H1 (cell line): ENCODE data around the gene SSTR3. TPM values are rescaled to one million over a fixed set of nuclear protein-coding genes. Genes with fewer than 3 reads are reported as not detected.

Source experiments
- CTCF ChIA-PET: fragments of 300-600 bp; sonication (Branson Sonifier 250); formaldehyde crosslinking; loops from one replicate; lab custom pipeline; 2021; ENCODE audit not compliant: partially characterized antibody; lab: Charles Lee
- POLR2A ChIA-PET: fragments of 300-600 bp; sonication (Branson Sonifier 250); formaldehyde crosslinking; loops from one replicate; lab custom pipeline; 2021; ENCODE audit warnings: inconsistent platforms; ENCODE audit not compliant: partially characterized antibody; lab: Charles Lee
- DNase-seq, 2 experiments: peaks; one replicate each; pipeline versions ENCODE4 v3.0.0 to v3.0.0-alpha.2; 2010 to 2022; ENCODE audit warnings: low spot score in 2 of 2, low read depth in 1 of 2, mixed read lengths in 1 of 2
- FAIRE-seq: peaks from 2 replicates; lab custom pipeline; 2011; peaks lifted over from hg19 to GRCh38; lab: Jason Lieb, UNC
- H2AFZ ChIP-seq: 2 replicates; pipeline ENCODE4 v1.8.1; 2012; ENCODE audit warnings: low read length, inconsistent platforms
- H2AK5ac ChIP-seq: 2 replicates; pipeline ENCODE4 v1.6.1; 2013; ENCODE audit warnings: low read depth, low read length
- H2BK120ac ChIP-seq: replicated peaks from 2 replicates; pipeline ENCODE3; 2013; ENCODE audit warnings: low read depth, low read length, inconsistent platforms
- H2BK12ac ChIP-seq: 2 replicates; pipeline ENCODE4 v1.6.1; 2013; ENCODE audit warnings: low read depth, low read length
- H2BK15ac ChIP-seq: 2 replicates; pipeline ENCODE4 v1.6.1; 2013; ENCODE audit warnings: low read length
- H2BK20ac ChIP-seq: 2 replicates; pipeline ENCODE4 v1.6.1; 2013; ENCODE audit warnings: low read length
- H2BK5ac ChIP-seq: 2 replicates; pipeline ENCODE4 v1.6.1; 2013; ENCODE audit warnings: low read depth, low read length
- H3K14ac ChIP-seq: 2 replicates; pipeline ENCODE4 v1.6.1; 2013; ENCODE audit warnings: inconsistent platforms; ENCODE audit not compliant: insufficient read length
- H3K18ac ChIP-seq: 2 replicates; pipeline ENCODE4 v1.6.1; 2013; ENCODE audit warnings: low read length; ENCODE audit errors: extremely low read depth
- H3K23ac ChIP-seq: 2 replicates; pipeline ENCODE4 v1.6.1; 2013; ENCODE audit warnings: inconsistent platforms; ENCODE audit not compliant: insufficient read length
- H3K23me2 ChIP-seq: 2 replicates; pipeline ENCODE4 v1.6.1; 2013; ENCODE audit warnings: low read depth, low read length
- H3K27ac ChIP-seq: 2 replicates; pipeline ENCODE4 v1.6.1; 2011; ENCODE audit warnings: low read depth, low read length, inconsistent platforms
- H3K27me3 ChIP-seq, 4 experiments: replicated peaks in 1 of 4; 1 replicate in 1 of 4; 2 replicates in 3 of 4; pipeline versions ENCODE4 v1.6.1 to v1.8.1; 2011 to 2013; ENCODE audit warnings: low read length in 3 of 4, mild to moderate bottlenecking in 3 of 4, inconsistent platforms in 2 of 4, mixed read lengths in 2 of 4, moderate library complexity in 1 of 4; ENCODE audit not compliant: control insufficient read depth in 3 of 4, insufficient read depth in 3 of 4; ENCODE audit errors: extremely low read depth in 1 of 4
- H3K36me3 ChIP-seq, 4 experiments: 2 replicates each; pipeline versions ENCODE4 v1.6.1 to v1.8.1; 2011 to 2013; ENCODE audit warnings: mild to moderate bottlenecking in 4 of 4, low read length in 3 of 4, moderate library complexity in 2 of 4, control low read depth in 1 of 4, inconsistent platforms in 1 of 4; ENCODE audit not compliant: insufficient read depth in 4 of 4, control insufficient read depth in 2 of 4
- H3K4ac ChIP-seq: replicated peaks from 2 replicates; pipeline ENCODE3; 2013; ENCODE audit warnings: low read length, low read depth, mixed read lengths, inconsistent platforms; ENCODE audit not compliant: insufficient read length
- H3K4me1 ChIP-seq, 4 experiments: replicated peaks in 1 of 4; 1 replicate in 1 of 4; 2 replicates in 3 of 4; pipeline versions ENCODE4 v1.6.1 to v1.8.1; 2011 to 2013; ENCODE audit warnings: low read length in 3 of 4, inconsistent platforms in 2 of 4, mixed read lengths in 1 of 4; ENCODE audit not compliant: insufficient read depth in 4 of 4, control insufficient read depth in 3 of 4
- H3K4me2 ChIP-seq, 2 experiments: 2 replicates each; pipeline versions ENCODE4 v1.6.1 to v1.8.1; 2011 to 2013; ENCODE audit warnings: low read depth in 2 of 2, low read length in 2 of 2, control low read depth in 1 of 2, inconsistent platforms in 1 of 2, mild to moderate bottlenecking in 1 of 2; ENCODE audit not compliant: insufficient read depth in 1 of 2
- H3K4me3 ChIP-seq, 4 experiments: fragments of 200-600, 300-600 bp in 1 of 4; sonication (generic), shearing (Covaris generic), sonication (Bioruptor Twin) in 1 of 4; 2 replicates each; pipeline versions ENCODE4 v1.5.1 to v1.8.1; 2011 to 2016; ENCODE audit warnings: low read length in 4 of 4, low read depth in 3 of 4, control low read depth in 2 of 4, inconsistent platforms in 2 of 4, mild to moderate bottlenecking in 2 of 4, mixed read lengths in 1 of 4, moderate library complexity in 1 of 4; ENCODE audit not compliant: insufficient read depth in 2 of 4; ENCODE audit errors: extremely low read depth in 1 of 4
- H3K56ac ChIP-seq: replicated peaks from 2 replicates; pipeline ENCODE3; 2013; ENCODE audit warnings: low read depth, mild to moderate bottlenecking, mixed read lengths, low read length, inconsistent platforms; ENCODE audit not compliant: insufficient read length
- H3K79me1 ChIP-seq: 2 replicates; pipeline ENCODE4 v1.6.1; 2013; ENCODE audit warnings: low read depth, low read length, control low read depth
- H3K79me2 ChIP-seq, 2 experiments: 2 replicates each; pipeline versions ENCODE4 v1.6.1 to v1.8.1; 2012 to 2013; ENCODE audit warnings: low read length in 2 of 2, mild to moderate bottlenecking in 2 of 2, inconsistent platforms in 1 of 2; ENCODE audit not compliant: insufficient read depth in 2 of 2, control insufficient read depth in 1 of 2
- H3K9ac ChIP-seq, 4 experiments: replicated peaks in 1 of 4; 1 replicate in 1 of 4; 2 replicates in 3 of 4; pipeline versions ENCODE4 v1.6.1 to v1.8.1; 2011 to 2013; ENCODE audit warnings: low read depth in 3 of 4, low read length in 3 of 4, control low read depth in 2 of 4, mild to moderate bottlenecking in 2 of 4, moderate library complexity in 2 of 4, inconsistent platforms in 1 of 4; ENCODE audit errors: extremely low read depth in 1 of 4
- H3K9me3 ChIP-seq, 2 experiments: 2 replicates each; pipeline versions ENCODE4 v1.6.1 to v1.8.1; 2012 to 2013; ENCODE audit warnings: mild to moderate bottlenecking in 2 of 2, moderate library complexity in 2 of 2, control low read depth in 1 of 2, inconsistent platforms in 1 of 2, low read depth in 1 of 2, low read length in 1 of 2, mixed read lengths in 1 of 2; ENCODE audit not compliant: insufficient read depth in 2 of 2
- H4K20me1 ChIP-seq, 2 experiments: replicated peaks in 1 of 2; 2 replicates each; pipeline versions ENCODE3 to v1.8.1; 2011 to 2013; ENCODE audit warnings: inconsistent platforms in 2 of 2, low read length in 2 of 2, mild to moderate bottlenecking in 1 of 2; ENCODE audit not compliant: insufficient read depth in 2 of 2, control insufficient read depth in 1 of 2
- H4K5ac ChIP-seq: 2 replicates; pipeline ENCODE4 v1.6.1; 2013; ENCODE audit warnings: low read length, low read depth, mixed read lengths, inconsistent platforms; ENCODE audit not compliant: insufficient read length
- H4K8ac ChIP-seq: 2 replicates; pipeline ENCODE4 v1.8.0; 2013; ENCODE audit warnings: mild to moderate bottlenecking, moderate library complexity, low read length, inconsistent platforms; ENCODE audit not compliant: insufficient read depth; ENCODE audit errors: extremely low read depth
- H4K91ac ChIP-seq: replicated peaks from 2 replicates; pipeline ENCODE3; 2013; ENCODE audit warnings: low read length, mixed read lengths, inconsistent platforms; ENCODE audit not compliant: insufficient read length
- POU5F1 ChIP-seq: IDR thresholded peaks from 2 replicates; pipeline ENCODE4 v1.6.1; 2011; ENCODE audit warnings: low read depth, mild to moderate bottlenecking, low read length, moderate library complexity
- SAP30 ChIP-seq: fragments of 300-600 bp; sonication (generic); IDR thresholded peaks from 2 replicates; pipeline ENCODE4 v1.7.1; 2012; ENCODE audit warnings: low read length, moderate library complexity, mild to moderate bottlenecking, inconsistent platforms; ENCODE audit not compliant: insufficient read depth, insufficient replicate concordance
- WGBS, 2 experiments: shearing (Covaris generic) in 1 of 2; methylation state at CpG; one replicate each; pipeline versions ENCODE4 v1.1.6 to v1.1.7; 2013 to 2015; ENCODE audit warnings: low lambda C conversion rate in 2 of 2, mixed read lengths in 2 of 2, inconsistent platforms in 1 of 2, low coverage in 1 of 2, missing lambda C conversion rate in 1 of 2; ENCODE audit not compliant: insufficient replicate concordance in 2 of 2, insufficient coverage in 1 of 2, insufficient read length in 1 of 2; ENCODE audit errors: extremely low coverage in 1 of 2, missing lambda C conversion rate in 1 of 2; 5-methylcytosine and 5-hydroxymethylcytosine counted together
- polyA plus RNA-seq, 7 experiments: library from polyadenylated mRNA; depleted of rRNA in 3 of 7; stranded (reverse) in 5 of 7; unstranded in 2 of 7; fragments of >200 nt in 5 of 7; fragments of 200-250 nt in 2 of 7; gene quantifications; 1 replicate in 5 of 7; 2 replicates in 1 of 7; 4 replicates in 1 of 7; pipeline versions ENCODE4 v1.2.1 to v1.2.3, GENCODE V29; 2011 to 2013; ENCODE audit warnings: missing spikeins in 2 of 7, mixed read lengths in 2 of 7
- total RNA-seq: library from RNA; stranded (reverse); fragmentation: NEBNext Ultra II Directional; extraction: Animal tissue kit (Norgen Biotek cat#: 25700); gene quantifications from 2 replicates; pipeline ENCODE4 v1.2.1, GENCODE V29; 2021

SSTR3 gene
- total and polyA plus RNA-seq, 2 of the 8 experiments (the other 6 are each of a cell fraction or from before 2014, with no cell fraction given): 0.22 to 0.77 TPM

GRCh38 chr22:37258753-37259401 lies 46.6 kb upstream of the SSTR3 start:
- Histone ChIP-seq H3K4me3 (peak overlapping the region in 1 of 4 experiments; percentile 40; a peak in 2 of 8 replicates), H4K91ac (no peak overlapping the region), H3K23me2 (no peaks in the 10 kb centered on the region; the same call in 1 of the 2 replicates), H3K14ac (no peak overlapping the region), H3K27ac (no peak overlapping the region), H4K20me1 (no peaks in the 10 kb centered on the region), H2BK5ac (peak overlapping the region; percentile 2; the same call in 1 of the 2 replicates), H3K4me2 (peak overlapping the region; percentile 26 to 58), H2AFZ (no peak overlapping the region), H4K5ac (no peak overlapping the region), H3K79me1 (no peaks in the 10 kb centered on the region), H3K36me3 (no peaks in the 10 kb centered on the region), H2BK15ac (0 out of 2 replicates have a peak overlapping the region, but pooled peaks have one; percentile 65), H4K8ac (no peak overlapping the region), H3K27me3 (peaks cover 0 to 12% (median 7%) of the 10 kb centered on the region in 4 experiments; a peak in 2 of 7 replicates), H2BK12ac (peak overlapping the region; percentile 53; the same call in 1 of the 2 replicates), H2AK5ac (no peak overlapping the region), H2BK120ac (no peak overlapping the region), H3K4ac (no peak overlapping the region), H3K56ac (no peak overlapping the region), H3K9ac (no peak overlapping the region; a peak in 1 of 7 replicates), H3K79me2 (no peaks in the 10 kb centered on the region), H2BK20ac (no peak overlapping the region), H3K4me1 (peaks cover 4 to 12% (median 5%) of the 10 kb centered on the region in 4 experiments), H3K23ac (no peak overlapping the region), H3K18ac (no peak overlapping the region), H3K9me3 (peaks cover 3 to 4% of the 10 kb centered on the region in 2 experiments)
- FAIRE-seq: no peak
- CTCF ChIA-PET: interaction anchor here (0.5 to 5.9 kb wide), 61 partner anchors 9 to 749 kb away, joined by 3 to 97 read pairs (median 5); partner anchors contain the start of genes KCTD17, MFNG and RAC2
- TF ChIP-seq POU5F1 (peak; percentile 99), SAP30 (no peak)
- 76% methylated on average over 13 of the region's 14 CpGs; no CpG with 5 or more reads in 1 of the 2 experiments for WGBS, 2 experiments
- POLR2A ChIA-PET: interaction anchor here (0.8 to 1.3 kb wide), 2 partner anchors 16 to 228 kb away, joined by 3 read pairs; no protein-coding TSS in a partner anchor
- DNase-seq: no peak
